GM12878 (cell line): ENCODE data around the gene TBCK. TPM values are rescaled to one million over a fixed set of nuclear protein-coding genes. Genes with fewer than 3 reads are reported as not detected.

Experiments
- ATAC-seq: fragments of 200-7000 bp; cut with Tn5 transposase; 3 replicates; pipeline ENCODE4 v1.9.1; 2020; ENCODE audit warnings: mild to moderate bottlenecking, moderate library complexity
- BruUV-seq: library from RNA; stranded (reverse); fragments of 400-500 nt; replicated peaks from 2 replicates; lab custom pipeline; 2021; lab: Mats Ljungman, UMichigan
- CTCF ChIA-PET: fragments of 300-600 bp; sonication (Branson Sonifier 250); formaldehyde crosslinking; extraction: SDS; loops from one replicate; lab custom pipeline; 2021; ENCODE audit warnings: inconsistent platforms; lab: Yijun Ruan, JAX
- POLR2A ChIA-PET: fragments of 350-600 bp; formaldehyde crosslinking; extraction: SDS; loops from one replicate; lab custom pipeline; 2021; ENCODE audit warnings: inconsistent platforms; lab: Charles Lee
- RAD21 ChIA-PET: fragments of 300-600 bp; sonication (Branson Sonifier 250); formaldehyde crosslinking; loops from one replicate; lab custom pipeline; 2023; ENCODE audit warnings: antibody characterized with exemption; ENCODE audit not compliant: unreplicated experiment; lab: Charles Lee
- SMC1A ChIA-PET: fragments of 300-600 bp; sonication (Branson Sonifier 250); formaldehyde crosslinking; loops from one replicate; lab custom pipeline; 2023; ENCODE audit not compliant: unreplicated experiment, uncharacterized antibody; lab: Charles Lee
- DNase-seq: peaks from one replicate; pipeline ENCODE4 v3.0.0-alpha.2; 2011; ENCODE audit warnings: low read depth, low spot score
- FAIRE-seq: peaks from 3 replicates; lab custom pipeline; 2011; peaks lifted over from hg19 to GRCh38; lab: Jason Lieb, UNC
- H2AFZ ChIP-seq: 2 replicates; pipeline ENCODE4 v1.6.0; 2011; ENCODE audit warnings: low read depth, low read length, control low read depth; ENCODE audit not compliant: control insufficient read depth
- H3K27ac ChIP-seq: 2 replicates; pipeline ENCODE4 v1.5.1; 2011; ENCODE audit warnings: control low read depth; ENCODE audit not compliant: control insufficient read depth, insufficient read depth
- H3K27me3 ChIP-seq, 2 experiments: replicated peaks in 1 of 2; 2 replicates each; pipeline versions ENCODE4 v1.6.0 to v1.6.1; 2011; ENCODE audit warnings: low read length in 1 of 2; ENCODE audit not compliant: control insufficient read depth in 2 of 2, insufficient read depth in 2 of 2
- H3K36me3 ChIP-seq, 2 experiments: 2 replicates each; pipeline ENCODE4 v1.5.1; 2011; ENCODE audit warnings: low read length in 1 of 2; ENCODE audit not compliant: control insufficient read depth in 2 of 2, insufficient read depth in 2 of 2
- H3K4me1 ChIP-seq: 2 replicates; pipeline ENCODE4 v1.6.1; 2011; ENCODE audit warnings: mild to moderate bottlenecking, low read length, moderate library complexity, mixed read lengths; ENCODE audit not compliant: control insufficient read depth, insufficient read depth
- H3K4me2 ChIP-seq: 2 replicates; pipeline ENCODE4 v1.6.0; 2011; ENCODE audit warnings: control low read depth; ENCODE audit not compliant: control insufficient read depth, insufficient read depth
- H3K4me3 ChIP-seq: fragments of 200-600 bp; sonication (generic); 2 replicates; pipeline ENCODE4 v1.5.1; 2016
- H3K79me2 ChIP-seq: 2 replicates; pipeline ENCODE4 v1.6.0; 2011; ENCODE audit warnings: low read length; ENCODE audit not compliant: control insufficient read depth, insufficient read depth
- H3K9ac ChIP-seq: 2 replicates; pipeline ENCODE4 v1.8.0; 2011; ENCODE audit warnings: low read length, control low read depth, mixed read lengths; ENCODE audit not compliant: control insufficient read depth, insufficient read depth
- H3K9me3 ChIP-seq: replicated peaks from 3 replicates; pipeline ENCODE4 v1.5.1; 2011; ENCODE audit warnings: mild to moderate bottlenecking, low read length; ENCODE audit not compliant: control insufficient read depth, insufficient read depth
- H4K20me1 ChIP-seq: 2 replicates; pipeline ENCODE4 v1.6.0; 2011; ENCODE audit not compliant: control insufficient read depth, insufficient read depth
- KAT2A ChIP-seq: conservative IDR thresholded peaks from 2 replicates; pipeline ENCODE4 v1.6.1; 2011; ENCODE audit warnings: low read depth, low read length; ENCODE audit not compliant: control insufficient read depth
- MXI1 ChIP-seq: fragments of 150-350 bp; IDR thresholded peaks from 2 replicates; pipeline ENCODE4 v1.6.1; 2011; ENCODE audit warnings: low read depth, mild to moderate bottlenecking, inconsistent platforms, low read length, improper control_type of control experiment
- NFXL1 ChIP-seq: fragments of 450-650 bp; IDR thresholded peaks from 2 replicates; pipeline ENCODE4 v1.6.1; 2017; ENCODE audit warnings: antibody characterized with exemption, mild to moderate bottlenecking, borderline replicate concordance
- STAT3 ChIP-seq: IDR thresholded peaks from 2 replicates; pipeline ENCODE4 v1.6.1; 2011; ENCODE audit warnings: low read depth, low read length, improper control_type of control experiment
- WRNIP1 ChIP-seq: IDR thresholded peaks from 2 replicates; pipeline ENCODE4 v1.6.1; 2011; ENCODE audit warnings: low read depth, low read length, improper control_type of control experiment, borderline replicate concordance
- WGBS: methylation state at CpG from one replicate; pipeline ENCODE4 v1.1.6; 2016; ENCODE audit warnings: low lambda C conversion rate; ENCODE audit not compliant: insufficient replicate concordance, insufficient coverage; ENCODE audit errors: missing lambda C conversion rate; 5-methylcytosine and 5-hydroxymethylcytosine counted together
- in situ Hi-C: fragments of 300-500 bp; cut with MboI; formaldehyde crosslinking; loops from 9 replicates; pipeline ENCODE4 v1.14.3; 2018; ENCODE audit warnings: mixed read lengths
- intact Hi-C: fragments of 100-400 bp; cut with micrococcal nuclease; formaldehyde crosslinking; loops from one replicate; pipeline ENCODE4 v1.14.2; 2022; ENCODE audit not compliant: unreplicated experiment
- polyA plus RNA-seq, 11 experiments: library from polyadenylated mRNA; depleted of rRNA in 4 of 11; unstranded in 6 of 11; stranded (reverse) in 5 of 11; fragments of >200 nt; fragmentation: Nextera tagmentation in 4 of 11; fragmentation: Illumina TruSeq in 1 of 11; extraction: Ambion mirVana in 4 of 11; extraction: Trizol in 1 of 11; gene quantifications; 1 replicate in 1 of 11; 2 replicates in 10 of 11; pipeline versions ENCODE4 v1.2.1 to v1.2.3, GENCODE V29; 2011 to 2016; ENCODE audit warnings: inconsistent platforms in 2 of 11, missing spikeins in 2 of 11, low read depth in 1 of 11
- total RNA-seq, 4 experiments: library from RNA; depleted of rRNA in 3 of 4; stranded (reverse); fragments of >200 nt in 3 of 4; fragmentation: Illumina TruSeq in 1 of 4; extraction: Trizol in 1 of 4; gene quantifications; 2 replicates each; pipeline versions ENCODE4 v1.2.1 to v1.2.3, GENCODE V29; 2013 to 2021
- TF ChIP-seq, protein P1 (sequence below): IDR thresholded peaks from 2 replicates; pipeline ENCODE4 v1.6.1; 2012; ENCODE audit warnings: low read depth, low read length, improper control_type of control experiment
- TF ChIP-seq, protein P2 (sequence below): fragments of 450-650 bp; IDR thresholded peaks from 2 replicates; pipeline ENCODE4 v1.6.1; 2016; ENCODE audit warnings: mild to moderate bottlenecking

TBCK gene
- total and polyA plus RNA-seq, 10 of the 15 experiments (the other 5 are each of a cell fraction or from before 2014, with no cell fraction given), result 4.1 to 30.3 (median 20.2) TPM

DNA sequence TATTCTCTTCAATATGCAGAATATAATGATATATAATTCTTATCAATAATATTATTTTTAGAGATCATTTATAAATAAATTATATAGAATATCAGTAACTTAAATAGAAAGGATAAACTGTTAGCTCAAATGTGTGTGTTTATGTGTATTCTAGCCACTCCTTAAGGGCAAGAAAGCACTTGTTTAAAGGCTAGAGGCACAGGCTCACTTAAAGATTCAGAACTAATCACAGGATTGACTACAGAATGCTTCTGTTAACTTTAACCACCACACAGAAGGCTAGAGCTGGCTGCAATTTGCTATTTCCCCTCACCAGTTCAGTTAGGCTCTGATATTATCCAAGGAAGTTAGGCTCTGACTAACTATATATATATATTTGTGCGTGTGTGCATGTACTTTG is 69.6 kb downstream of the TBCK start:
- ChIA-PET POLR2A (no interaction called here), RAD21 (no interaction called here), SMC1A (no interaction called here), CTCF (interaction anchor here (2.8 kb wide), 1 partner anchor 8 kb away, joined by 14 read pairs; no protein-coding TSS in a partner anchor)
- Histone ChIP-seq H3K4me3 (no peak overlapping the region), H3K36me3 (peaks cover 0 to 14% of the 10 kb centered on the region in 2 experiments; a peak in 2 of 4 replicates), H3K27me3 (no peaks in the 10 kb centered on the region), H3K4me2 (no peak overlapping the region), H3K9ac (no peak overlapping the region), H3K4me1 (no peaks in the 10 kb centered on the region), H2AFZ (no peak overlapping the region), H3K9me3 (no peaks in the 10 kb centered on the region), H4K20me1 (no peaks in the 10 kb centered on the region), H3K79me2 (no peaks in the 10 kb centered on the region), H3K27ac (no peak overlapping the region)
- in situ Hi-C loops, result no loop called here
- no peak for TF ChIP-seq KAT2A
- TF ChIP-seq, protein P1, sequence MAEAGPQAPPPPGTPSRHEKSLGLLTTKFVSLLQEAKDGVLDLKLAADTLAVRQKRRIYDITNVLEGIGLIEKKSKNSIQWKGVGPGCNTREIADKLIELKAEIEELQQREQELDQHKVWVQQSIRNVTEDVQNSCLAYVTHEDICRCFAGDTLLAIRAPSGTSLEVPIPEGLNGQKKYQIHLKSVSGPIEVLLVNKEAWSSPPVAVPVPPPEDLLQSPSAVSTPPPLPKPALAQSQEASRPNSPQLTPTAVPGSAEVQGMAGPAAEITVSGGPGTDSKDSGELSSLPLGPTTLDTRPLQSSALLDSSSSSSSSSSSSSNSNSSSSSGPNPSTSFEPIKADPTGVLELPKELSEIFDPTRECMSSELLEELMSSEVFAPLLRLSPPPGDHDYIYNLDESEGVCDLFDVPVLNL, result no peak
- no peak for TF ChIP-seq STAT3
- no peak for TF ChIP-seq NFXL1
- no peak for TF ChIP-seq MXI1
- no peak for TF ChIP-seq WRNIP1
- FAIRE-seq, result no peak
- ATAC-seq, result no peak
- WGBS, result 100% methylated on average over 1 of the region's 1 CpG
- no peak for DNase-seq
- no TSS peak for BruUV-seq
- intact Hi-C loops, result no loop called here

DNA sequence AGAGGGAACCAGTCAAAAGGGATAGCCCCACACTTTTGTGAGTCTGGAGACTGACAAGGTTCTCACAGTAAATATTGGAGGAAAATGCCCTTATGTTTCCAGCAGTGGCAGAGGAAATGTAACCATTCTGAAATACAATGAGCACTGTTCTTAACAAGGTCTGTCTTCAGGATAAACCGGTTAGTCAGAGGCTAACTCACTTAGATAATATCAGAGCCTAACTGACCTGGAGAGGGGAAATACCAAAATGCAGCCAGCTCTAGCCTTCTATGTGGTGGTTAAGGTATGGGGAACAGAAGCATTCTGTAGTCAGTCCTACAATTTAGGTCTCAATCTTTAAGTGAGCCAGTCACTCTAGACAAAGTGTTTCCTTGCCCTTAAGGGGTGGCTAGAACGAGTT is 70.8 kb downstream of the TBCK start:
- H3K27ac ChIP-seq, result no peak overlapping the region
- H3K27me3 ChIP-seq, result no peaks in the 10 kb centered on the region
- no peaks in the 10 kb centered on the region for H3K4me1 ChIP-seq
- peaks cover 0 to 8% of the 10 kb centered on the region in 2 experiments; a peak in 2 of 4 replicates for H3K36me3 ChIP-seq
- FAIRE-seq, result no peak
- H3K9ac ChIP-seq, result no peak overlapping the region
- no peak overlapping the region for H3K4me2 ChIP-seq
- ChIA-PET SMC1A (no interaction called here), RAD21 (no interaction called here), POLR2A (no interaction called here), CTCF (no interaction called here)
- no peak overlapping the region for H3K4me3 ChIP-seq
- no peak for ATAC-seq
- H3K79me2 ChIP-seq, result no peaks in the 10 kb centered on the region
- H4K20me1 ChIP-seq, result no peaks in the 10 kb centered on the region
- TF ChIP-seq, protein P2, sequence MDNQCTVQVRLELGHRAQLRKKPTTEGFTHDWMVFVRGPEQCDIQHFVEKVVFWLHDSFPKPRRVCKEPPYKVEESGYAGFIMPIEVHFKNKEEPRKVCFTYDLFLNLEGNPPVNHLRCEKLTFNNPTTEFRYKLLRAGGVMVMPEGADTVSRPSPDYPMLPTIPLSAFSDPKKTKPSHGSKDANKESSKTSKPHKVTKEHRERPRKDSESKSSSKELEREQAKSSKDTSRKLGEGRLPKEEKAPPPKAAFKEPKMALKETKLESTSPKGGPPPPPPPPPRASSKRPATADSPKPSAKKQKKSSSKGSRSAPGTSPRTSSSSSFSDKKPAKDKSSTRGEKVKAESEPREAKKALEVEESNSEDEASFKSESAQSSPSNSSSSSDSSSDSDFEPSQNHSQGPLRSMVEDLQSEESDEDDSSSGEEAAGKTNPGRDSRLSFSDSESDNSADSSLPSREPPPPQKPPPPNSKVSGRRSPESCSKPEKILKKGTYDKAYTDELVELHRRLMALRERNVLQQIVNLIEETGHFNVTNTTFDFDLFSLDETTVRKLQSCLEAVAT, result no peak
- no peak for DNase-seq
- intact Hi-C loops, result no loop called here
- in situ Hi-C loops, result no loop called here
- 97% methylated on average over 2 of the region's 2 CpGs for WGBS
- BruUV-seq, result no TSS peak
- no peak overlapping the region for H2AFZ ChIP-seq
- H3K9me3 ChIP-seq, result no peaks in the 10 kb centered on the region
